Measurements from ENCODE around the gene GAS5.

DNA sequence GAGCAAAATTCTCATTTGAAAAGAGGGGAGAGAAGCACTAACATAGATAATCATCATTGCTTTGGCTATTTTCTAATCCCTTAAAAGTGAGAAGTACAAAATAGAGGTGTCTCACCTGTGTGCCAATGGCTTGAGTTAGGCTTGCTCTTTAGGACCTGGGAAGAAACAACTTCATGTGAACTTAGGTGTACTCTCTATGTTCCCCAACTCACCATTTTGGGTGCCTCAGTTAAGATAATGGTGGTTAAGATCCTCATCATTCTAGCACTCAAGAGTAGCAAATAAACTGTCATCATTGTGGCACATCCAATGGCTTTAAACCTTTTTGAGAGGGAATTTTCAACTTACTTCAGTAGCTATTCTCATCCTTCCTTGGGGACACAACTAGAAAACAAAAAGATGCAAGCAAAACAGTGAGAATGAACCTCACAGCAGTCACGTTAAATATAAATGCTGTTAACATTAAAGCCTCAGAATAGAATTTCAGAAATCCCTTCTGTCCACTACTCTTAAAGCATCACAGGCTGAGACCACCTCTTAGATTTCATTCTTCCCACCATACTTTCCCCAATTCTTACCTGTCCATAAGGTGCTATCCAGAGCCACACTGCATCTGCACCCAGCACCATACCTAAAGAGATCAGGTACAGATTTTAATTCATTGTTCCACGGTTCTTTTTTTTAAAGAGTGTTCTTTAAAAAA is 1.2 kb downstream of the GAS5 start:
- TF ChIP-seq, protein P1, sequence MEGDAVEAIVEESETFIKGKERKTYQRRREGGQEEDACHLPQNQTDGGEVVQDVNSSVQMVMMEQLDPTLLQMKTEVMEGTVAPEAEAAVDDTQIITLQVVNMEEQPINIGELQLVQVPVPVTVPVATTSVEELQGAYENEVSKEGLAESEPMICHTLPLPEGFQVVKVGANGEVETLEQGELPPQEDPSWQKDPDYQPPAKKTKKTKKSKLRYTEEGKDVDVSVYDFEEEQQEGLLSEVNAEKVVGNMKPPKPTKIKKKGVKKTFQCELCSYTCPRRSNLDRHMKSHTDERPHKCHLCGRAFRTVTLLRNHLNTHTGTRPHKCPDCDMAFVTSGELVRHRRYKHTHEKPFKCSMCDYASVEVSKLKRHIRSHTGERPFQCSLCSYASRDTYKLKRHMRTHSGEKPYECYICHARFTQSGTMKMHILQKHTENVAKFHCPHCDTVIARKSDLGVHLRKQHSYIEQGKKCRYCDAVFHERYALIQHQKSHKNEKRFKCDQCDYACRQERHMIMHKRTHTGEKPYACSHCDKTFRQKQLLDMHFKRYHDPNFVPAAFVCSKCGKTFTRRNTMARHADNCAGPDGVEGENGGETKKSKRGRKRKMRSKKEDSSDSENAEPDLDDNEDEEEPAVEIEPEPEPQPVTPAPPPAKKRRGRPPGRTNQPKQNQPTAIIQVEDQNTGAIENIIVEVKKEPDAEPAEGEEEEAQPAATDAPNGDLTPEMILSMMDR (IDR thresholded peaks at IDR 0.05; ENCODE audit: low read length), result no peak
- no peak for TF ChIP-seq EZH2 (IDR thresholded peaks at IDR 0.05; ENCODE audit: borderline replicate concordance, low read length)
